GM12801 (cell line): Measurements from ENCODE around the gene EYS.

Experiments
- CTCF ChIP-seq: IDR thresholded peaks from one replicate; pipeline ENCODE4 v1.5.1; 2011; ENCODE audit warnings: control low read depth; ENCODE audit not compliant: insufficient read length; ENCODE audit errors: extremely low read depth

Gene EYS

GRCh38 chr6:64010010-64010409 is 1697.0 kb downstream of the EYS start:
- no peak for TF ChIP-seq CTCF

- no peak for TF ChIP-seq CTCF
Observed at GRCh38 chr6:64006246-64006645, 1700.8 kb downstream of the EYS start.

GRCh38 chr6:64000818-64001491 is 1706.1 kb downstream of the EYS start:
- TF ChIP-seq CTCF = no peak

GRCh38 chr6:63999613-64000012 is 1707.4 kb downstream of the EYS start:
- no peak for TF ChIP-seq CTCF

GRCh38 chr6:63998991-63999390 is 1708.0 kb downstream of the EYS start:
- TF ChIP-seq CTCF = no peak

GRCh38 chr6:63997734-63998133 is 1709.3 kb downstream of the EYS start:
- no peak for TF ChIP-seq CTCF

GRCh38 chr6:63997221-63997620 is 1709.8 kb downstream of the EYS start:
- TF ChIP-seq CTCF = no peak
